H9 (cell line): ENCODE results near the gene ETV6. TPM values are rescaled to one million over a fixed set of nuclear protein-coding genes. Genes with fewer than 3 reads are reported as not detected.

Experiments used
- DNase-seq: peaks from one replicate; pipeline ENCODE4 v3.0.0-alpha.2; 2017
- H2AFZ ChIP-seq: one replicate; pipeline ENCODE4 v1.6.1; 2013; ENCODE audit warnings: mild to moderate bottlenecking, low read length, control low read depth, moderate library complexity
- H2AK5ac ChIP-seq: 2 replicates; pipeline ENCODE4 v1.6.1; 2013; ENCODE audit warnings: low read length, control low read depth, mixed read lengths; ENCODE audit not compliant: insufficient read length
- H2BK120ac ChIP-seq: one replicate; pipeline ENCODE4 v1.6.1; 2013; ENCODE audit warnings: low read depth, mild to moderate bottlenecking, low read length, control low read depth, inconsistent platforms; ENCODE audit not compliant: poor library complexity, severe bottlenecking
- H2BK12ac ChIP-seq: 2 replicates; pipeline ENCODE4 v1.6.1; 2013; ENCODE audit warnings: low read length, control low read depth, mixed read lengths, low read depth; ENCODE audit not compliant: insufficient read length
- H2BK15ac ChIP-seq: 2 replicates; pipeline ENCODE4 v1.6.1; 2013; ENCODE audit warnings: low read depth, low read length, control low read depth
- H2BK20ac ChIP-seq: one replicate; pipeline ENCODE4 v1.6.1; 2013; ENCODE audit warnings: low read depth, mild to moderate bottlenecking, low read length, control low read depth, inconsistent platforms; ENCODE audit not compliant: poor library complexity, severe bottlenecking
- H2BK5ac ChIP-seq: 2 replicates; pipeline ENCODE4 v1.6.1; 2013; ENCODE audit warnings: low read length, control low read depth, mixed read lengths; ENCODE audit not compliant: insufficient read length
- H3K14ac ChIP-seq: 2 replicates; pipeline ENCODE4 v1.6.1; 2013; ENCODE audit warnings: low read length, control low read depth; ENCODE audit not compliant: insufficient read depth
- H3K18ac ChIP-seq: 2 replicates; pipeline ENCODE4 v1.6.1; 2013; ENCODE audit warnings: low read depth, mild to moderate bottlenecking, mixed read lengths, low read length, control low read depth; ENCODE audit not compliant: insufficient read length
- H3K23ac ChIP-seq: 2 replicates; pipeline ENCODE4 v1.6.1; 2013; ENCODE audit warnings: low read length, control low read depth, mixed read lengths, low read depth; ENCODE audit not compliant: insufficient read length
- H3K23me2 ChIP-seq: 2 replicates; pipeline ENCODE4 v1.6.1; 2013; ENCODE audit warnings: low read depth, mild to moderate bottlenecking, mixed read lengths, low read length, control low read depth; ENCODE audit not compliant: insufficient read length, poor library complexity, severe bottlenecking
- H3K27ac ChIP-seq: 2 replicates; pipeline ENCODE4 v1.5.1; 2013; ENCODE audit warnings: low read length, control low read depth, mixed read lengths, low read depth; ENCODE audit not compliant: insufficient read length
- H3K27me3 ChIP-seq: 2 replicates; pipeline ENCODE4 v1.6.1; 2013; ENCODE audit warnings: low read length, control low read depth, inconsistent platforms; ENCODE audit not compliant: insufficient read depth
- H3K4ac ChIP-seq: 2 replicates; pipeline ENCODE4 v1.6.1; 2013; ENCODE audit warnings: low read depth, mild to moderate bottlenecking, control low read depth, inconsistent platforms, low read length, moderate library complexity
- H3K4me1 ChIP-seq: 2 replicates; pipeline ENCODE4 v1.6.1; 2013; ENCODE audit warnings: low read length, control low read depth, inconsistent platforms; ENCODE audit not compliant: insufficient read depth
- H3K4me2 ChIP-seq: 2 replicates; pipeline ENCODE4 v1.6.1; 2013; ENCODE audit warnings: low read length, control low read depth, mixed read lengths; ENCODE audit not compliant: insufficient read length, insufficient read depth
- H3K56ac ChIP-seq: 2 replicates; pipeline ENCODE4 v1.6.1; 2013; ENCODE audit warnings: low read depth, mild to moderate bottlenecking, mixed read lengths, low read length, control low read depth; ENCODE audit not compliant: insufficient read length
- H3K79me1 ChIP-seq: 2 replicates; pipeline ENCODE4 v1.6.1; 2013; ENCODE audit warnings: low read depth, mild to moderate bottlenecking, moderate library complexity, low read length, control low read depth, inconsistent platforms; ENCODE audit not compliant: insufficient read depth, poor library complexity, severe bottlenecking
- H3K79me2 ChIP-seq: 2 replicates; pipeline ENCODE4 v1.6.1; 2013; ENCODE audit warnings: low read length, control low read depth, inconsistent platforms; ENCODE audit not compliant: insufficient read depth
- H3K9ac ChIP-seq: 2 replicates; pipeline ENCODE4 v1.6.1; 2013; ENCODE audit warnings: low read length, control low read depth, mixed read lengths; ENCODE audit not compliant: insufficient read length; ENCODE audit errors: extremely low read depth
- H3K9me3 ChIP-seq: one replicate; pipeline ENCODE4 v1.6.1; 2013; ENCODE audit warnings: low read depth, low read length, inconsistent platforms; ENCODE audit not compliant: control insufficient read depth
- H3T11ph ChIP-seq: one replicate; pipeline ENCODE4 v1.6.1; 2013; ENCODE audit warnings: mild to moderate bottlenecking, low read length, control low read depth, inconsistent platforms
- H4K20me1 ChIP-seq: one replicate; pipeline ENCODE4 v1.6.1; 2013; ENCODE audit not compliant: control insufficient read depth, insufficient read length, insufficient read depth
- H4K5ac ChIP-seq: 2 replicates; pipeline ENCODE4 v1.6.1; 2013; ENCODE audit warnings: low read depth, mild to moderate bottlenecking, mixed read lengths, low read length, control low read depth; ENCODE audit not compliant: insufficient read length
- H4K8ac ChIP-seq: replicated peaks from 2 replicates; pipeline ENCODE4 v1.6.1; 2013; ENCODE audit warnings: low read length, control low read depth, mixed read lengths, low read depth; ENCODE audit not compliant: insufficient read length
- H4K91ac ChIP-seq: 2 replicates; pipeline ENCODE4 v1.6.1; 2013; ENCODE audit warnings: low read depth, mild to moderate bottlenecking, moderate library complexity, mixed read lengths, low read length, control low read depth; ENCODE audit not compliant: insufficient read length
- H3K27ac Mint-ChIP-seq, 3 experiments: 2 replicates in 2 of 3; 3 replicates in 1 of 3; pipeline ENCODE4 v1.8.0; 2020 to 2021; ENCODE audit warnings: mixed read lengths in 3 of 3, mild to moderate bottlenecking in 1 of 3, moderate library complexity in 1 of 3
- H3K27me3 Mint-ChIP-seq: 2 replicates; pipeline ENCODE4 v1.8.0; 2021; ENCODE audit warnings: low read depth, mild to moderate bottlenecking, moderate library complexity, mixed read lengths
- H3K36me3 Mint-ChIP-seq, 3 experiments: 2 replicates in 2 of 3; 3 replicates in 1 of 3; pipeline ENCODE4 v1.8.0; 2020 to 2021; ENCODE audit warnings: low read depth in 3 of 3, mixed read lengths in 3 of 3; ENCODE audit not compliant: insufficient read depth in 1 of 3
- H3K4me1 Mint-ChIP-seq, 2 experiments: 2 replicates each; pipeline ENCODE4 v1.8.0; 2020; ENCODE audit warnings: mixed read lengths in 2 of 2
- H3K4me3 Mint-ChIP-seq, 2 experiments: 2 replicates in 1 of 2; 3 replicates in 1 of 2; pipeline ENCODE4 v1.8.0; 2020 to 2021; ENCODE audit warnings: mild to moderate bottlenecking in 2 of 2, mixed read lengths in 2 of 2, moderate library complexity in 1 of 2
- H3K9me3 Mint-ChIP-seq, 2 experiments: 2 replicates in 1 of 2; 3 replicates in 1 of 2; pipeline ENCODE4 v1.8.0; 2020; ENCODE audit warnings: mild to moderate bottlenecking in 2 of 2, mixed read lengths in 2 of 2, moderate library complexity in 1 of 2
- WGBS: extraction: QIAGEN DNeasy Blood & Tissue Kit; methylation state at CpG from one replicate; pipeline ENCODE4 v1.1.7; 2013; ENCODE audit warnings: missing lambda C conversion rate, low lambda C conversion rate, mixed read lengths; ENCODE audit not compliant: insufficient read length; ENCODE audit errors: extremely low coverage; 5-methylcytosine and 5-hydroxymethylcytosine counted together
- total RNA-seq: library from RNA; stranded (reverse); gene quantifications from 2 replicates; pipeline ENCODE4 v1.2.1, GENCODE V29; 2021
- TF ChIP-seq, protein P1 (sequence below): fragments of 200-600 bp; sonication (generic); conservative IDR thresholded peaks from 3 replicates; pipeline ENCODE4 v1.8.0; 2021; ENCODE audit warnings: antibody characterized with exemption, mild to moderate bottlenecking

ETV6 gene
- total RNA-seq, 1 experiment from 2014 or later, result 28.7 TPM

DNA sequence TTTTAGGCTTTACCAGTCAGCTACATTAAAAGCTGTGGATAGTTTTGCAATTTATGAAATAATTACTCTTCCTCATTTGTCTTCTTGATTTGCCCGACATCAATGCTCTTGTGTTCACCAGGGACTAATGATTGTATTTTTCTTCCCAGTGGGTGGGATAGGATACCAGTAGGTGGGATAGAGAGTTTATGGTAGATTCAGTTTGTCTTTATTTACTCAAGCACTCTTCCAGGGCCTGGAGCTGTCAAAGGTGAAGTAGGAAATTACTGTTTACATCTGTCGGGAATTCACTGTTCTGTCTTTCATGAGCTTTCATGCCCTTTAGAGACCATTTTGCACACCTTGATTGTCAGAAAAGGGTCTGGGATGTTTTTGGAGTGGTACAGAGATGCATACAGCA lies 36.6 kb downstream of the ETV6 start:
- peaks cover 2% of the 10 kb centered on the region for H3K4me1 ChIP-seq
- H3K4ac ChIP-seq, result no peak overlapping the region
- H3K36me3 Mint-ChIP-seq, result peaks cover 0 to 6% (median 2%) of the 10 kb centered on the region in 3 experiments; a peak in 4 of 7 replicates
- no peak overlapping the region for H3K56ac ChIP-seq
- H4K20me1 ChIP-seq, result no peaks in the 10 kb centered on the region
- H2AFZ ChIP-seq, result no peak overlapping the region
- no peak overlapping the region for H4K91ac ChIP-seq
- H3K23me2 ChIP-seq, result no peaks in the 10 kb centered on the region
- H3K18ac ChIP-seq, result no peak overlapping the region
- no peak overlapping the region for H2BK12ac ChIP-seq
- no peak overlapping the region for H2AK5ac ChIP-seq
- H3K27ac ChIP-seq, result no peak overlapping the region
- H3K27ac Mint-ChIP-seq, result no peak overlapping the region
- no peaks in the 10 kb centered on the region for H3K27me3 Mint-ChIP-seq
- no CpG with 5 or more reads among the region's 2 CpGs for WGBS
- no peak overlapping the region for H3K23ac ChIP-seq
- TF ChIP-seq, protein P1, sequence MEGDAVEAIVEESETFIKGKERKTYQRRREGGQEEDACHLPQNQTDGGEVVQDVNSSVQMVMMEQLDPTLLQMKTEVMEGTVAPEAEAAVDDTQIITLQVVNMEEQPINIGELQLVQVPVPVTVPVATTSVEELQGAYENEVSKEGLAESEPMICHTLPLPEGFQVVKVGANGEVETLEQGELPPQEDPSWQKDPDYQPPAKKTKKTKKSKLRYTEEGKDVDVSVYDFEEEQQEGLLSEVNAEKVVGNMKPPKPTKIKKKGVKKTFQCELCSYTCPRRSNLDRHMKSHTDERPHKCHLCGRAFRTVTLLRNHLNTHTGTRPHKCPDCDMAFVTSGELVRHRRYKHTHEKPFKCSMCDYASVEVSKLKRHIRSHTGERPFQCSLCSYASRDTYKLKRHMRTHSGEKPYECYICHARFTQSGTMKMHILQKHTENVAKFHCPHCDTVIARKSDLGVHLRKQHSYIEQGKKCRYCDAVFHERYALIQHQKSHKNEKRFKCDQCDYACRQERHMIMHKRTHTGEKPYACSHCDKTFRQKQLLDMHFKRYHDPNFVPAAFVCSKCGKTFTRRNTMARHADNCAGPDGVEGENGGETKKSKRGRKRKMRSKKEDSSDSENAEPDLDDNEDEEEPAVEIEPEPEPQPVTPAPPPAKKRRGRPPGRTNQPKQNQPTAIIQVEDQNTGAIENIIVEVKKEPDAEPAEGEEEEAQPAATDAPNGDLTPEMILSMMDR, result no peak
- no peak overlapping the region for H2BK15ac ChIP-seq
- H3K27me3 ChIP-seq, result no peaks in the 10 kb centered on the region
- peaks cover 22 to 26% of the 10 kb centered on the region in 2 experiments for H3K4me1 Mint-ChIP-seq
- H3K9ac ChIP-seq, result no peak overlapping the region
- H3K4me3 Mint-ChIP-seq, result no peak overlapping the region
- no peak overlapping the region for H3K14ac ChIP-seq
- H3T11ph ChIP-seq, result no peak overlapping the region
- H3K79me1 ChIP-seq, result no peaks in the 10 kb centered on the region
- H3K9me3 ChIP-seq, result no peaks in the 10 kb centered on the region
- DNase-seq, result no peak
- H2BK5ac ChIP-seq, result no peak overlapping the region
- H4K8ac ChIP-seq, result no peak overlapping the region
- H3K9me3 Mint-ChIP-seq, result peaks cover 0 to 5% of the 10 kb centered on the region in 2 experiments; a peak in 2 of 5 replicates
- H3K79me2 ChIP-seq, result peaks cover 2% of the 10 kb centered on the region; the same call in 1 of the 2 replicates
- H3K4me2 ChIP-seq, result no peak overlapping the region
- H2BK20ac ChIP-seq, result no peak overlapping the region
- no peak overlapping the region for H2BK120ac ChIP-seq
- H4K5ac ChIP-seq, result no peak overlapping the region
